ENCODE measurements around the gene HASPIN.

Gene HASPIN

DNA sequence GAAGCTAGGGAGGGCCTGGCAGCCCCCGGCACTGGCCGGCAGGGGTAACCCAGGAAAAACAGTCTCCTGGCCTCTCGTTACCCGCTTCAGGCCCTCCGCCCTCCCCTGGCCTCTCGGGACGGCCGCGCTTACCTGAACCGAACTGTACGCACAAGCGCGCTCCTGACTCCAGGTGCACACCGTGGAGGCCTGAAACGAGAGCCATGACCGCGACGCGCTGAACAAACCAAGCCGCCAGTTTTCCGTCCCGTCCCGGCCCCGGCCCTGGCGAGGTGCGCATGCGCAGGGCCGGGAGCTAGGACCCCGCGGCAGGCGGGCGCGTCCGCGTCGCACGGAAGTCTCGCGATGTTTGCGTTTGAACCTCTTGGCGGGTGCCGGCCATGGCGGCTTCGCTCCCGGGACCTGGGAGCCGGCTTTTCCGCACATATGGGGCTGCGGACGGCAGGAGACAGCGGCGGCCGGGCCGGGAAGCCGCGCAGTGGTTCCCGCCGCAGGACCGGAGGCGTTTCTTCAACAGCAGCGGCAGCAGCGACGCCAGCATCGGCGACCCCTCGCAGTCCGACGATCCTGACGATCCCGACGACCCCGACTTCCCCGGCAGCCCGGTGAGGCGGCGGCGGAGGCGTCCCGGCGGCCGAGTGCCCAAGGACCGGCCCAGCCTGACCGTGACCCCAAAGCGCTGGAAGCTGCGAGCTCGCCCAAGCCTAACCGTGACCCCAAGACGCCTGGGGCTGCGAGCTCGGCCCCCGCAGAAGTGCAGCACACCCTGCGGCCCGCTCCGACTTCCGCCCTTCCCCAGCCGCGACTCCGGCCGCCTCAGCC lies at the start of gene HASPIN:
HASPIN (plus strand) TSS at position 348 of the 822 bp plus-strand sequence; CDS start at position 381, 33 bp downstream.
- DNase-seq (ENCODE audit: low read depth): peak; percentile 45

DNA sequence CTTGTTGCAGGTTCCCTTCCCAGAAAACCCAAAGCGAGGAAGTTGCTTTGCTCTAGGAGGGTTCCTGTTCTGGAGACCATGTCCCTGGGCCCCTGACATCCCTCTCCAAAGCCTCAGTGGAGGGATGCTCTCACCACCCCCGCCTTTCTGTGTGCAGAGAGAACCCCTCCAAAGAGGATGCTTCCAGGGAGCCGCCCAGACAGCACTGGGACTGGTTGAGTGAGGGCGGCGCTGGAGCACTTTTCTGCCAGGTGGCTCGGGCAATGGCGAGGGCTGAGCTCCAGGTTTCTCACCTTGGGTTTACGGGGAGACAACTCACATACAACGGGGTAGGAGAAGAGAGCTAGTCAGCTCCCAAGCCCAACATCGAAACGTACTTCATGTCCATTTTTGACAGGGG lies 47.8 kb upstream of the HASPIN start:
- DNase-seq (ENCODE audit: low read depth): no peak

DNA sequence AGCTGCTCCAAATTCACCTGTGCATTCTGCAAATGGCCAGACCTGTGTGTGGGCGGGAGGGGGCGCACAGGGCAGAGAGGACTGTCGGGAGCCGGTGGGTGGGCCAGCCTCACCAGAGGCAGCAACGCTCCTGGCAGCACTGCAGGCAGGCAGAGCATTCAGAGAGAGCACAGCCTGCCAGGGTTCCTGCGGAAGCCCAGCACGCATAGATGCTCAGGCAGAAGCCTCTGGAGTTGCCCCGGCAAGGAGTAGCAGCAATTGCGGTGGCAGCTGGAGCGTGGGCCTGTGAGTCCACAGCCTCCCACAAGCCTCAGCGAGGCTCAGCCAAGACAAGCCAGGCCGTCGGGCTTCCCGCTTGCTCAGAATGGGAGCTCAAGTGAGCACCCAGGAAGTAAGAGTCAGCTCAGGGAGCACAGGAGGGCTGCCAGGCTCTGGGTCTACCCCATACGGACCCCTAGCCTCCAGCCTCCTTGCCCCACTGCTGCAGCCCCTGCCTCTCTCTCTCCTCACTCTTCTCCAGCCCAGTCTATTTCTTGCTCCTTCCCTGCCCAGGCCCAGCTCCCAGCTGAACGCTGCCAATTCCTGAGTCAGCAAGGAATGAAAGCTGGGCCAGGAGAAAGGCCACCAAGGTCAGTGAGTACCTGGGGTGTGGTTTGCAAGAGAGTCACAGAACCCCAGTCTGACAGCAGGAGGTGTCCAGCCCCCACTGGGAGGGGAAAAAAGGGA lies 45.4 kb upstream of the HASPIN start:
- DNase-seq (ENCODE audit: low read depth): no peak

DNA sequence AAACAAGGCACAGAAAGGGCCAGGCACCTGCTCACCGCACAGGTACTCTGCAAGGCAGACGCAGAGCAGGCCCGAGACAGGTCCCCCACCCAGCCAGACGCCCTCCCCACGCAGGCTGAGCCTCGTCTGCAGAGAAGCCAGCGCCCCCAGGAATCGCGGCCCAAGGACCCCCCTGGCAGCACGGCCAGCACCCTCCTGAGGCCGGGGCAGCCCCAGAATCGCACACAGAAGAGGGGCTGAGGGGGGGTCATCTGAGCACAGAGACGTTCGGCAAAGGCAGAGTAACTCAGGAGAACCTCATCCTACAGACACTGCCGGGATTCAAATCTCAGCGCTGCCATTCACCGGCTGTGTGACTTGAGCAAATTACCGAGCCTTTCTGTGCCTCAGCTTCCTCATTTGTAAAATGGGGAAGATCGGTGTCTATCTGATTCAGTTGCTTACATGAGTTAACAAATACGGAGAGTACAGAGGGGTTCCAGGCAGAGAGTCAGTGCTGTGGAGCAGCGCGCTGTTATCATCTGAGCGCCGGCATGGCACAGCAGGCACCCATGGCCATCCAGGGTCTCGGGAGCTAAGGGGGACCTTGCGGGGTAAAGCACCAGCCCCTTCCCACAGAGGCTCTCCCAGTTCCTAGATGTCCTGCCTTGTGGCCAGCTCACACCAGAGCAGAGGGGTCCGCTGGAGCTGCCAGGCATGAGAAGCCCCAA lies 44.7 kb upstream of the HASPIN start:
- DNase-seq (ENCODE audit: low read depth): no peak

DNA sequence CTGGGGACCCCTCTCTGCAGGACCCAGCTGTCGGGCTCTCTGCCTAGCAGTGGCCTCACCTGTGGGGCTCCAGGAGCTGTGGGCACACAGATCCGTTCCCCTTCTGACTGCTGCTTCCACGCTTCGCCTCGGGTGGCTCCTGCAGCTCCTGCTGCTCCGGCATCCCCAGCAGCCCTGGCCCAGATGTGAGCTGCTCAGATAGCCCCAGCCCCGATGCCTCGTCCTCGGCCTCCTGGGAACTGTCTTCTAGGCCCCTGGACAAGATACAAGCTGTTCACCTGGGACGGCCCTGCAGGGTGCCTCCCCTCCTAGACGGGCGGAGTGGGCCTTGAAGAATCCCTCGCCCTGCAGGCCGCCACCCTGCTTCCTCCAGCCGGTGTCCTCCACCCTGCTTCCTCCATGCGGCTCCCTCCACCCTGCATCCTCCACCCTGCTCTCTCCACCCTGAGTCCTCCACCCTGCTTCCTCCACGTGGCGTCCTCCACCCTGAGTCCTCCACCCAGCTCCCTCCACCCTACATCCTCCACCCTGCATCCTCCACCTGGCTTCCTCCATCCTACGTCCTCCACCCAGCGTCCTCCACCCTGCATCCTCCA lies 44.1 kb upstream of the HASPIN start:
- no peak for DNase-seq (ENCODE audit: low read depth)

DNA sequence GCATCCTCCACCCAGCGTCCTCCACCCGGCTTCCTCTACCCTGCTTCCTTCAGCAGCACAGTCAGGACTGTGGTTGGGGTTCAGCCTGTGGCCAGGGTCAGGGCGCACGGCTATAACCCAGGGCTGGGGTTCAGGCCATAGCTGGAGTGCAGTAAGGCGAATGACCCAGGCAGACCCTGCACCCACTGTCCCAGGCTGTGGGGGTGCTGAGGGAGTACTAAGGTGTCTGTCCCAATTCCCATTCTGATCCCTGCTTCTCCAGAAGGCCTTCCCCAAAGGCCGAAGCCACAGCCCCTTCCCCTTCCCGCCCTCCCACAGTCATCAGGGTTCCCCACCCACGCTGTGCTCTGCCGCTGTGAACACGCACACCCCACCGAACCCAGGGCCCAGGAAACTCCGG lies 42.6 kb upstream of the HASPIN start:
- DNase-seq (ENCODE audit: low read depth): no peak

DNA sequence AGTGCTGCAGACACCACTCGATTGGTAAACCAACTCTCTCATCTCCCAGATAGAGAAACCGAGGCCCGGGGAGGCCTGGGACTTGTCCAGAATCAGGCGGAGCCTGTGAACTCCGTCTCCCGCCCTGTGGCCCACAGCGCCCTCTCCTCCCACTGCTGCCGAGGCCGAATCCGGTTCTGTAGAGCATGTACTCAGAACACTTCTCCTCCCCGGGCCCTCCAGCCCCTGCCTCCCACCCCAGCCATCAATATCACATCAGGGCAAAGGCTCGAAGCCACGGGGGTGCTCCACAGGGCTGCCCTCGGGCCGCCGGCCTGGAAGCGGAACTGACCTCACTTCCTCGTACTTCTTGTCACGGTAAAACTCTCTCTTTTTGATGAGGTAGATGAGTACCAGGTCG lies 42.1 kb upstream of the HASPIN start:
- DNase-seq (ENCODE audit: low read depth): no peak

DNA sequence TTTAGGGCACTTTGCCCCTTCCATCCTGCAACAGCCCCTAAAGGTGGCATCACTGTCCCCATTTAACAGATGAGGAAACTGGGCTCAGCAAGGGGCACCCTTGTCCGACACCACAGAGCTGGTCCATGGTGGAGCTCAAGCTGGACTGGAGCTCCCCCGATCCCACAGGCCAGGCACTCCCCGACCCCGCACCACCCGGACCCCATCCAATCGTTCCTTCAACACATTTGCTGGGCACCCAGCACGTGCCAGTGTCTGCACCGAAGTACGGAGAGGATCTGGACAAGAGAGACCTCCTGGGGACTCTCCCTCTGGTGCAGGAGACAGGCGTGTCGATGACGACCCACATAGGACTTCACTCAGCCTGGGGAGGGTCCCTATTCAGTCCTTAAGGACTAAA lies 41.7 kb upstream of the HASPIN start:
- no peak for DNase-seq (ENCODE audit: low read depth)

DNA sequence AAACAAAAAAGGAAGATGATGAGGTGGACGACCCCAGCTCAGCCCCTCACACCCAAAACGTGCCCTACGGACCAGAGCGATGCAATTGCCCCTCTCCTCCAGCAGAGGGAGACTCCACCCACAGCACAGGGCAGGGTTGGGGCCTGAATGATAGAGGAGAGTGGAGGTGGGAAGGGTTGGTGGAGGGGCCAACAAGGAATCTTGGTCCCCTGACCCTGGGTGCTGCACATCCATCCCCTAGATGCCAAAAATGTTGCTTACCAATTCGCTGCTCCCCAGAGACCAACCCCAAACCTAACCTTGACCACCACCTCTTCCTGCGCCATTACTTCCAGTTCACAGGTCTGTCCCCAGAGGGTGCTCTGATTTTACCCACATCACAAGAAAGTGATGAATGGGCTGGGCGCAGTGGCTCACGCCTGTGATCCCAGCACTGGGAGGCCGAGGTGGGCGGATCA lies 40.6 kb upstream of the HASPIN start:
- DNase-seq (ENCODE audit: low read depth): no peak

DNA sequence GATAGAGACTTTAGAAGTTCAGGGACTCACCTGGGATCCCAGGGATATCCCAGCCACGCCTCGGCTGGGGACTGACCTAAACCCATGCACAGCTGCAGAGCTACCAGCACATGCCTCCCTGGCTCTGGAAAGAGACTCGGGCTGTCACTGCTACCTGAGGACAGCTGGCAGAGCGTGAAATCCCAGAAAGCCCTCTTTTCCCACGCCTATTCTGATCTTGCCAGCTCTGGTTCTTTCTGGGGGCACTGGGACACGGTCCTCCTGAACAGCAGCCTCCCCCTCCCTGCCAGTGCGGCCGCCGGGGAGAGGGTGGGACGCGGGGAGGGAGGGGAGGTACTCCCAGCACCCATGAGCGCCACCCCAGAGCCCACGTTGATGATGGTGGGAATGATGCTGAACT lies 38.5 kb upstream of the HASPIN start:
- no peak for DNase-seq (ENCODE audit: low read depth)

DNA sequence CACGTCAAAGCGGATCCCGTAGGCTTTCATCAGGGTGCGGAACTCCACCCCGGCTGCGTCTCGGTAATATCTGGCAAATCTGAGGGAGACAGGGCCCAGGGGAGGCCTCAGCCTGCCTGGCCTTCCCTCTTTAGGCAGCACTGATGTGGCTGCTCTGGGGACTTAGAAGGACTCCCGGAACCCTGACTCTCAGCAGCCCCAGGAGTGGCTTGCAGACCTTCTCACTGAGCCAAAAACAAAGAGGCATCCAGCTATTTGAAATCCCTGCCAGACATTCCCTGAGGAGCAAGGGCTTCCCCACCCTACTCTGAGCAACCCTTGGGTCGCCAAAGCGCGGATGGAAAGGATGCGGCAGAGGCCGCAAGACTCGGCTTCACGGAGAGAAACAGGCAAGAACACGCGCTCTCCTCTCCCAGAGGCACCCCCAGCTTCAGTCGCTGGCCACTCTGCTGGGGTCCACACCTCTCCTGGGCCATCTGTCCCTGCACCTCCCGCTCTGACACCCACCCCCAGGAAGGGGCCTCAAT lies 35.6 kb upstream of the HASPIN start:
- DNase-seq (ENCODE audit: low read depth): no peak

DNA sequence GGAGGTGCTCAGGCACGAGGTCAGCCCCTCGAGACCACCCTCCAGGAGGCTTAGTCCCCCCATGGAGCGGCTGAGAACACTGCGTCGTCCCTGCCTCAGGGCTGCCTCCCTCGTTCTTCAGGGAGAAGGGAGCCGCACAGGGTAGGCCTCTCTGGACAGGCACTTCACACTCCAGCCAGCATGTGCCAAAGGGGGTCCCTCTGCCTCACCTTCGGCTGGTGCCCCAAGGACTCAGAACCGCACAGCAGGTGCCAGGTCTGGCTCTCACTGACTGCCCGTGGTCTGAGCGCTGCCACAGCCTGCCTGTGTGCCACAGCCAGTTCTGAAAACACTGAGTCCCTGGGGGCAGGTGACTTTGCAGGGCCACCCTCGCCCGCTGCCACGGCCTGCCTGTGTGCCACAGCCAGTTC lies 34.8 kb upstream of the HASPIN start:
- DNase-seq (ENCODE audit: low read depth): no peak

DNA sequence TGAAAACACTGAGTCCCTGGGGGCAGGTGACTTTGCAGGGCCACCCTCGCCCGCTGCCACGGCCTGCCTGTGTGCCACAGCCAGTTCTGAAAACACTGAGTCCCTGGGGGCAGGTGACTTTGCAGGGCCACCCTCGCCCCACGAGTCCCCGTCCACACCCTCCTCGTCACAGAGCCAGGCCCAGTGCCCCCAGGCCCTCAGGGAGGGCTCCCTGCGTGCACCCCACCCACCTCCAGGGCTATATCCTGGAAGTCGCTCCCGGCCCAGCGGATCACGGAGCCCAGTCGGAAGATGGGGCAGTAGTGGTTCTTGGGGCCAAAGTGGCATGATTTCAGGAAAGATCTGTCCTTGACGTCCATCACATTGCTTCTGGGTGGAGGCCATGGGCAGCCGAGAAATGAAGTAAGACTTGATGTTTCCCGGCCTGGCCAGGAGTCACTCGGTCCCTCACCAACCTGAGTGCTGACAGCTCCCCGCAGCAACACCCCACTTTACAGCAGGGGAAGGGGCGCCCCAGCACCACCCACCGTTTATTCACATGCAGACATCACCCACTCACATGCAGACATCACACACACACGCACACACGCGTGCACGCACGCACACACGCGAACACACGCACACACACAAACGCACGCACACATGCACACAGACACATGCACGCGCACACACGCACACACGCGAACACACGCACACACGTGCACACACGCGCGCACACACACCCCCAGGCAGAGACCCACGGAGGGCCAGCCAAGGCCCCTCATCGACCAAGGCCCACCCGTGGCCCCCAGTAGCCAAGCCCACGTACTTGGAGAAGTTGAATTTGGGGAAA lies 34.2 kb upstream of the HASPIN start:
- no peak for DNase-seq (ENCODE audit: low read depth)

DNA sequence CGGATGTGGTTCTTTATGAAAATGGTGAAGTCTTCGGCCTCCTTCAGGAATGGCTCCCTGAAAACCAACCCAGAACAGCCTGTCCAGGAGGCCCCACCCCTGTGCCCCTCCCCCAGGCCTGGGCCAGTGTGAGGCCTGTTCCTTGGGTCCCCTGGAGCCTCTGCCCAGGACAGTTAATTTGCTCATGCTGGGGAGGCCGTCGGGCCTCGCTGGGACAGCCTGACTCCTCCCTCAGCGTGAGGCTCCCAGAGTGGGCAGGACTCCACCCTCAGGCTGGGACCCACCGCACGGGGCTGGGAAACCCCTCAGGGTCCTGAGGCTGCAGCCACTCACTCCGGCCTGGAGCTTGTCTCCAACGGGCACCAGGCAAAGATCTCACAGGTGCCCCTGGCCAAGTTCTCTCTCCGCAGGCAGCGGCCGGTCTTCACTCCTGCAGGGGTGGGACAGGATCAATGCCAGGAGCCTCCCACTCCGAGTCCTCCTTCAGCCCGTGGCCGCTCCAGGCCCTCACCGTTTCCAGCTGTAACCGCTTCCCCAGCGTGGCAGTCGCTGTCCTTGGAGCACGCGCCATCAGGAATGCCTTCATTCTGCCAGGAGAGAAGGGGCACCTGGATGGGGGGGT lies 33.5 kb upstream of the HASPIN start:
- DNase-seq (ENCODE audit: low read depth): no peak

DNA sequence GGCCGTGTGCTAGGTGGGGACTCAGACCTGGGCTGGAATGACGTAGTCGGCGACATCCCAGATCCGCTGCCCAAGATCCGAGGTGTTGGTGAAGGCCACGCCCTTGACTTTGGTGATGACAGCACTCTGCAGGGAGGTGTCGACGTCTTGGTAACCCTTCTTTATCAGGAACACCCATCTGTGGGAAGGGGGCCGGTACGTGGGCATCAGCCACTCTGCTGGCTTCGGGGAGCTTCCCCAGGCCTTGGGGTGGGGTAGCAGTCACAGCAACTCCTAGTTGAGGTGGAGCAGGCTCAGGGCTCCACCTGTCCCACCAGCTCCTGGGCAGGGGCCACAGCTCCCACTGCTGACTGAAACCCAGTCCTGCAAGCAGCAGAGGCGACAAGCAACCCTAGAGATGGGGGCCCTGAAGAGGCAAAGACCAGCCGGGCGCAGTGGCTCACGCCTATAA lies 32.1 kb upstream of the HASPIN start:
- no peak for DNase-seq (ENCODE audit: low read depth)

DNA sequence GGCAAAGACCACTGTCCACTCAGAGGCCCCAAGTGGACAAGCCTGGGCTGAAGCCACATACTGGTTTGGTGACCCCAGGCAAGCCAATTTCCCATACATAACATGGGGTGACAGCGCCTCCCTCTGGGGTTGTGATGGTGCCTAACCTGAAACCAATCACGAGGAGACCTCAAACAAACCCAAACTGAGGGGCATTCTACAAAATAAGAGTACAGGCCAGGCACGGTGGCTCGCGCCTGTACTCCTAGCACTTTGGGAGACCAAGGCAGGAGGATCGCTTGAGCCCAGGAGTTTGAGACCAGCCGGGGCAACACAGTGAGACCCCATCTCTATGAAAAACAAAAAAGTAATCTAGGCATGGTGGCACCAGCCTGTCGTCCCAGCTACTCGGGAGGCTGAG lies 31.4 kb upstream of the HASPIN start:
- DNase-seq (ENCODE audit: low read depth): no peak

DNA sequence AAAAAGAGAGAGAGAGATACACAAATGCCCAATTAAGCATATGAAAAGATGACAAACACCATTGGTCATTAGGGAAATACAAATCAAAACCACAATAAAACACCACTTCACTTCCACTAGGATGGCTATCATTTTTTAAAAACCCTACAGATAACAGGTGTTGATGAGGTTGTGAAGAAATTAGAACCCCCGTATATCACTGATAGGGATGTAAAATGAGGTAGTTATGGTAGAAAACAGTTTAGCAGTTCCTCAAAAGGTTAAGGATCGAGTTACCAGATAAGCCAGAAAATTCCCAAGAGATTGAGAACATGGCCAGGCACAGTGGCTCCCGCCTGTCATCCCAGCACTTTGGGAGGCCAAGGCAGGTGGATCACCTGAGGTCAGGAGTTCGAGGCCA lies 30.6 kb upstream of the HASPIN start:
- no peak for DNase-seq (ENCODE audit: low read depth)

DNA sequence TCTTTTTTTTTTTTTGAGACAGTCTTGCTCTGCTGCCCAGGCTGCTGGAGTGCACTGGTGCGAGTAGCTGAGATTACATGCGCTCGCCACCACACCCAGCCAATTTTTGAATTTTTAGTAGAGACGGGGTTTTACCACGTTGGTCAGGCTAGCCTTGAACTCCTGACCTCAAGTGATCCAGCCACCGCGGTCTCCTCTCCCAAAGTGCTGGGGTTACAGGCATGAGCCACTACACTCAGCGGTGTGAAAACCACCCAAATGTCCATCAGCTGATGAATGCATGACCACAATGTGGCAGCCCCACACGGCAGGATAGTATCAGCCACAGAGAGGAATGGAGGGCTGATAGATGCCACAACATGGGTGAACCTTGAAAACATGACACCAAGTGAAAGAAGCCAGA lies 29.9 kb upstream of the HASPIN start:
- DNase-seq (ENCODE audit: low read depth): peak; percentile 34

DNA sequence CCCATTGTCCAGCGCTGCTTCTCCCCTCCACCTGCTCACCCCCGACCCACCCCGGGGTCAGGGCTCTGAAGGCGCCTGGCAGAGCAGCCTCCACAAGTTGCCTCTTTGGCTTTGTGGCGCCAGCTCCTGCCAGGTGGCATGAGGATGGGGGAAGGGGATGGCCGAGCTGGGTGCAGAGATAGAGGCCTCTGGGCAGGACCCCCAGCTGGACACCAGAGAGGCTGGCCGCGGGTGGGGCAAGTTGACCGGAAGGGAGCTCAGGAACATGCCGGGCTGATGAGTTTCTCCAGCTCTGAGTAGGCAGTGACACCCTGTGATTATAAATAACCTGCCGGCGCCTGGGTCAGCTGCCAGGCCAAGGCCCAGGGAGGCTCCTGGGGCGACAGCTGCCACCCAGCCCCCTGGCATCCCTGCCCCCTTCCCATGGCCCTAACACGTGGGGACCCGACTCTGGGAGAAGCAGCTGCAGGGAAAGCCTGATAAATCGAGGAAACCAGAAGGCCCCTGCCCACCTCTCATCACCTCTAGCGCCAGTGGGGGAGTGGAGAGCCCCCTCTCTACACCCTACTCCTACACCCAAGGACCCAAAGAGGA lies 28.5 kb upstream of the HASPIN start:
- DNase-seq (ENCODE audit: low read depth): no peak

DNA sequence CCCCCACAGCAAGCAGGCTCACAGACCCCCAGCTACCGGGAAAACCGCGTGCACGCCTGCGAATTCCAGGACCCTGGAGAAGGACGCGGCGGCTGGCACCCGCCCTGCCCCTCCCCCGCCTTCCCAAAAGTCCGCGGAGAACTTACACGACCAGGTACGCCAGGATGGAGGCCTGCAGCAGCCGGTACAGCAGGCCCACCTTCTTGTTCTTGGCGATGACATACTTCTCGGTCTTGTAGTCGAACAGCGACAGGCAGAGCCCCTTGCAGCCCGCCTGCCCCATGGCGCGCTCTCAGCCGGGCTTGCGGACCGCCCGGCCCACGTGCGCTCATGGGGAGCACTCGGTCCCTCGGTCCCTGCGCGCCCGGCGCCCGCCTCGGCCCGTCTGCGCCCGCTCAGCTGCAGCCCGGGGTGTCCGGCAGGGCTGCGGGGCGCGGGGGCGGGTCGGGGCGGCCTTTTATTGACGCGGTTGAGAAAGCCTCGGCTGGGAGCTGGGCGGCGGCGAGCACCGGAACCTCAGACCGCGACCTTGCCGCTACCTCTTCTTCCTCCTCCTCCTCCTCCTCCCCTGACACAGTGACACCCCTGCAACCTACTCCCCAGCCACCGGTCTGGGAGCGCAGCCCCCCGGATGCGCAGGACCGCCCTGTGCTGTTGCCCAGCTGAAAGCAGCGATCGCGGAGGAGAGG lies 27.8 kb upstream of the HASPIN start, which contains the start of gene P2RX5:
P2RX5 (minus strand) TSS at position 433 of the 689 bp plus-strand sequence; CDS start at position 283, 150 bp downstream.
- no peak for DNase-seq (ENCODE audit: low read depth)

Data from CMK (cell line).